NCI-H187 treated with DMSO at 0.1 percent for 48 hours (cell line): ENCODE data around the gene PLXNA4.
A peak's percentile ranks its signal among the peaks of the same experiment; 100 is the strongest.

Source experiments
- DNase-seq: peaks from one replicate; lab custom pipeline; 2025; lab: John Stamatoyannopoulos, UW

PLXNA4 gene

DNA sequence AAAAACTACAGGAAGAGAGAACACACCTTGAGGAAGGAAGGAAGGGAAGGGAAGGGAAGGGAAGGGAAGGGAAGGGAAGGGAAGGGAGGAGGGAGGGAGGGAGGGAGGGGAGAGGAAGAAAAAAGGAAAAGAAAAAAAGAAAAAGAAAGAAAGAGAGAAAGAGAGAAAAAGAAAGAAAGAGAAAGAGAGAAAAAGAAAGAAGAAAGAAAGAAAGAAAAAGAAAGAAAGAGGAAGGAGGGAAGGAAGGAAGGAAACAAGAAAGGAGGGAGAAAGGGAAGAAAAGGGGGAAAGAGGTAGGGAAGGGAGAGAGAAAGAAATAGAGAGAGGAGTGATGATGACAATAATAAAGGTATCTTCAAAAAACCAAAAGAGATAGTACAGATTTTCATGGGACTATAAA, 12.3 kb upstream of the PLXNA4 start:
- no peak for DNase-seq

DNA sequence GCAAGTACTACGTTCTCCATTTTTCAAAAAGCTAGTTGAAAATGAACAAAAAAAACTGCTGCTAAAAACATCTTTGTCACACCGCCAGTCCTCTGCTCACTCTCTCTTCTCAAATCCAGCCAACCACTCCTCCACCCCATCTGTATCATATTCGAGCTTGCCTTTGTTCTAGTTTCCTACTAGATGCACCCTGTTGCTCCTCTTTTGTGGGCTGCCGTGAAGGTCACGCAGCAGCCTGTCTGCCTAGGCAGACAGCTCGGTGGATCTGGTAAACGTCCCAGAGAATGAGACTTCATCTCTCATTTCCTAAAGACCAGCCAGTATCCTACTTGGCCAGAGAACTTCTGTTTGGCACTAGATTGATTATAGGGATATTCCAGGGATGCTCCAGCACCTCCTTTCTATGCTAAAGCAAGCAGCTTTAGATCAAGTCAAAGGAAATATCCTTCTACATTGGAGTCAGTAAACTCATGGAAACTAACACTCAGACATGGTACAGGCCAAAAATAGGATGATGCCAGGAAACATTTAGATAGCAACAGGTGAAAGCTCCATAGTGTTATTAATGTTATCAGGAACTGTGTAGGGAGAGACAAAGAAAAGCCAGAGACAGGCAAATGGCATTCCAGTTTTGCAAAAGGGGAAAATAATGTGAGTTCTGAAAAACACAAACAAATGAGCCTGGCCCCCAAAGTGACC, 8.7 kb upstream of the PLXNA4 start:
- DNase-seq = no peak

DNA sequence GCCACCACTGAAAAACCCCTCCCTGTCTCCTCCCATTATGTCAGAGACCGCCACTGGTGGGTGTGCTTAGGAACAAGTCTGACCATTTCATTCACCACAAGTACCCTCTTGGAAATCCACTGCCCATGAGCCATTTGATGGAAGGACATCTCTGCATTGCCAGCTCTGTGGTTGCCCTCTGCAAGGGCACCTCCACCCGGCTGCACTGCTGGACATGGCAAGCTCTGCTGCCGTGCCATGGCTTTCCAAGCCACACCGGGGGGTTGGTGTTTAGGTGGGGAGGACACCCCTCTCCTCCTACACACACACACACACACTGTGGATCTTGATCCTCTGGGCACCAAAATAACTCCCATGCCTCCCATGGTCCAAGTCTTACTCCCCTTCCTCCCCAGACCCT, 5.2 kb upstream of the PLXNA4 start:
- no peak for DNase-seq

GRCh38 chr7:132580717-132581285, 4.5 kb upstream of the PLXNA4 start:
- peak; percentile 38 for DNase-seq

DNA sequence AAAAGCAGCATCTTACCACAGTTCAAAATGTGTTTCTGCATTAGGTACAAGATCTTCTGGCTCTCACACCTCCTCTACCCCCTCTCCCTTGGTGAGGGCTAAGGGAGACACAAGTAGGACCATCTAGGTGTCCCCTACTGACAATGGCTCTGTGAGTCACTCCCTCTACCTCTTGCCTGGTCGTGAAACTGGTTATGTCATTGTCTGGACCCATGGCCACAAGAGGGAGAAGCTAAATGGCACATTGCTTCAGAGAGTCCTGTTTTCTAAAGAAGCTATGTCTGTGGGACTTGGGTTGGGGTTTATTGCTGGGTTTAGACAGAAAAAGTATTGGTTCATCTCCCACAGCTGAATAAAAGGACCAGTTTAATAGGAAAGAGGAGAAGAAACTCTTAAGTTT, 4.0 kb upstream of the PLXNA4 start:
- DNase-seq = no peak

DNA sequence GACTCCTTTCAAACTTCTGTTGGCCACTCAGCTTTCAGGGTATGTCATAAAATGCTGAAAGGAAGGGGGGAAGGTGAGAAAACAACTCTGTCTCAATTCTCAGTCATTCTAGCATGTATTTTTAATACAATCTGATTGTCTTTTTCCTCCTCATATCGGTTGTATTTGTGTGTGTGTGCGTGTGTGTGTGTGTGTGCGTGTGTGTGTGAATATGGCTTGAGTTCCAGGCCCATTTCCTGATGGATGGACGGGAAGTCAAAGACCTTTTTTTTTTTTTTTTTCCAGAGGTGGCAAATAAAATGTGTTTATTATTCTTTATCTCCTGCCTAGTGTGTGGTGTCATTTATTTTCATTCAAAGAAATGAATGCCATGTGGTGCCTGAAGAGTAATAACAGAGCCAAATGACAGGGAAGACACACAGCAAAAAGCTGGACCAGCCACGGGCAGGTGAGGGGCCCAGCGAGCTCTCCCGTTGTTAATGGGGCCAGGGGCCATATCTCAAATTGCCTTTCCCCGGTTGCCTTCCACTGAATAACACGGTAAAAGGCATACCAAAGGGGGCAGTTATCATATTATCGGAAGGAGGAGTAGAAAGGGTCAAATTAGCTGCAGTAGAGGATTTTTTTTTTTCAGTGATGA, 3.1 kb upstream of the PLXNA4 start:
- DNase-seq = no peak

DNA sequence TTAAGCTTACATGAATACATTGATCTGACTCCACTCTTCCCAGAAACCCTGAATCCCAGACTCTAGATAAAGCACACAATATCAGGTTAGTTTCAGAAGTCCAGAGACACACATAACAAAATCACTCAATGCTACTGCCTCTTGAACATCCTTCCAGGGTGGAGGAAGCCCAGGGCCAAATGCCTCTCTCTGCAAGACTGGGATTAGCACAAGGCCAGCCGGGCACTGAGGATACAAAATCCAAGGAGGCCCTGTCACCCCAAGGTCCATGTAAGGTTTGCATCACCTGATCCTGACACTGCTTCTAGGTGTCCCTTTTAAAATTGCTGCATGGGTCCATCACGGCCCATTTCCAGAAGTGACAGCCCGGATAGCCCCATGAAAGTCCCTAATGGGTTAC, 2.6 kb upstream of the PLXNA4 start:
- DNase-seq = no peak

DNA sequence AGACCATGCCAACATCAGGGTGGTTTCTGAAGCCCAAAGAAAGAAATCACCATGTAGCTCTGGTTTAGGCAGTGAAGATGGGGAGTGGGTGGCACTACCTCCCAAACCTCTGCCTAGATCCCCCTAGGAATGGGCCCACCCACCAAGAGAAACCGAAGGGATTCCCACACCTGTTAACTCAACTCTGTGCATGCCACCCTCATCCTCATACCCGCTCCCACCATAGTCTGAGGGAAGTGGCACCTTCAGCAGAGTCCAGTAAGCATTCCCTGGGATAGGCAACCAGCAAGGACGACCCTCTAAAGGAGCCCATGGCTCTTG, 1.7 kb upstream of the PLXNA4 start:
- no peak for DNase-seq

DNA sequence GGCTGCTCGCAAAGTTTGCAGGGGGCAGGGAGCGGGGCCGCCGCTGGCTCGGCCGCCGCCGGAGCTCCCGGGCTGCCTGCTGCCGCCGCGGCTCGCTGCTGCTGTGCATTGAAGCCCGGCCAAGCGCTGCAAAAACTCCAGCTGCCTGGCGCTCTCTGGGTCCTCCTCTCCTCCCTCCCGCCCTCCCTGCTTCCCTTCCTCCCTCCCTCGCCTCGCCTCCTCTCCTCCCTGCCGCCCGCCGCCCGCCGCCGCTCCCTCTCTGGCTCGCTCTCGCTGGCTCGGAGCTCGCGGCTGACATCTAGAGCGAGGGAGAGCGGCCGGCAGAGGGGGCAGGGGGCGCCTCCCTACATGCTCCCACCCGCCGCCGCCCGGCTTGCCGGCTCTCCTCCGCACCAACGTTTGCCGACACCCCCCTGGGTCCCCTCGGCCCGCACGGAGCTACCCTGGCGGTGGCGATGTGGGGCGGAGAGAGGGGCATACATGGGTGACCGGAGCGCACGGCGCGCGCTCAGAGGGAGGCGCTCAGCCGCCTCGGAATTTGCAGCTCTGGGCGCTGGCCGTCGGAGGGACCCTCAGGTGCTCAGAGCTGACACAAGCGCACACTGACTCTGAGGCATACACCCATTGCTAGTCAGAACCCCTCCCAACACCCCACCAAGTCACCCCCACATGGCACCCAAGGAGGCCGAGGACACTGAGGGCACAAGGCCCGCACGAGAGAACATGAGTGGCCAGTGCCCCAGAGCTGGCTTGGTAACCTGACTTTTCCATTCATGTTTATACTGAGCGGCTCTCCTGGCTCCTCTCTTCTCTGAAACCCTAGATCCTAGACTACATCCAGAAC, 1.2 kb upstream of the PLXNA4 start:
- DNase-seq = peak; percentile 53

- DNase-seq = no peak
These were observed 433 bp upstream of the PLXNA4 start for GRCh38 chr7:132576721-132577085.

DNA sequence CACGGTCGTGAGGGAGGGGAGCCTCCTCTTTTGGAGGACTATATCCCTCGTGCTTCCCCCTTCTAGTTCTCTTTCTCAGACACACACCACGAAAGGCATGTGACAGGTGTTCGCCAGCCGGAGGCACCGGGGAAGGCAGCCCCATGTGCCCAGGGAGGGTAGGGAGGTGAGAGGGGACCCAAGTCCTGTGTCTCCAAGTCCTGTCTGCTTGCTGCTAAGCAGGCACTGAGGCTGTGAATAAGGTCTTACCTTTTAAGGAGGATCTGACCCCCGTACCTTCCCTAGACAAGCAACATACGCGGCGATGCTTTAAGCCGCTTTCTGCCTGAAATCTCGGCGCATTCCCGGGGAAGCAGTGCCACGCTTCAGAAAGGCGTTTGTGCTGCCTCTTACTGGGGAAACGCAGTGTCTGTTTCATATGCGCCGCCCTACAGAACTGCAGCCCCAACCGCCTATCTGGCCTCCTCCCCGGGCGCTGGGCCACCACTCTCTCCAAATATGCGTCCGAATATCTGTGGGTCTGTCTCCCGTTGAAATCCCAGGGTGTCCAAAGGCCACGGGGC, 770 bp downstream of the PLXNA4 start:
- no peak for DNase-seq

DNA sequence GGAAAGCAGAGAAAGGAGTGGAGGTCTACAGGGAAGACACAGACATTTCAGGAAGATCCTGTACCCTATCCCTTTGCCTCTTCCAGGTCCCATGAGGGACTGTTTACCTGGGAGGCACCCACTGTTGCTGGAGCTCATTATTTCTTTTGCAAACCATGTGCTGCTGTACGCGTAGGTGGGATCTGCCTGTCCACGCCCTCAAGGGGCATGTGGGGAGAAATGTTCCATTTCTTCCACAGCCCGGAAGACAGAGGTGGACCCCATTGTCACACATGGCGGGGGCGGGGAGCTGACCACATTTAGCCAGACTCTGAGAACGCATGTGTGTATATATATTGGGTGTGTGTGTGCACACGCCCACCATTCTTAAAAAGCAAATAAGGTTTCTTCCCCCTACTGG, 2.0 kb downstream of the PLXNA4 start:
- DNase-seq = no peak

- DNase-seq = no peak
These were observed 2.9 kb downstream of the PLXNA4 start for GRCh38 chr7:132573251-132573955.

GRCh38 chr7:132572526-132572925, 3.7 kb downstream of the PLXNA4 start:
- DNase-seq = no peak

- DNase-seq = no peak
These were observed 4.3 kb downstream of the PLXNA4 start for GRCh38 chr7:132571970-132572369.

GRCh38 chr7:132569884-132570614, 6.2 kb downstream of the PLXNA4 start:
- no peak for DNase-seq

GRCh38 chr7:132568962-132569361, 7.3 kb downstream of the PLXNA4 start:
- DNase-seq = no peak

DNA sequence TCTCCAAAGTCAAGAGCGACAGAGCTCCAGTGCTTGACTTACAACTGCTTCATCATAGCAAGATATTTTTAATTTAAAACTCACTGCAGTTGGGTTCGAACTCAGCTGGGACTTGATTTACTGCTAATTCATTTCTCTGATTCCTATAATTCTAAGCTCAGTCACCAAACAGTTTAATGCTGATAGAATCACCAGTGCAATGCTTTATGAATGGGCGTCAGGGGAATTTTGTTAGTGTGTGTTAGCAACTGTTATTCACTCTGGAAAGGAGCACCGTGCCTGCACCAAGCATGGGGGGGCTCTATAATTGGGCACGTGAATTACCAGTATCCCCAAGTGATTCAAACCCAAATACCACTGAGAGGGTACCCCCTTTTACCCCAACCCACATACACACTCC, 10.4 kb downstream of the PLXNA4 start:
- no peak for DNase-seq

DNA sequence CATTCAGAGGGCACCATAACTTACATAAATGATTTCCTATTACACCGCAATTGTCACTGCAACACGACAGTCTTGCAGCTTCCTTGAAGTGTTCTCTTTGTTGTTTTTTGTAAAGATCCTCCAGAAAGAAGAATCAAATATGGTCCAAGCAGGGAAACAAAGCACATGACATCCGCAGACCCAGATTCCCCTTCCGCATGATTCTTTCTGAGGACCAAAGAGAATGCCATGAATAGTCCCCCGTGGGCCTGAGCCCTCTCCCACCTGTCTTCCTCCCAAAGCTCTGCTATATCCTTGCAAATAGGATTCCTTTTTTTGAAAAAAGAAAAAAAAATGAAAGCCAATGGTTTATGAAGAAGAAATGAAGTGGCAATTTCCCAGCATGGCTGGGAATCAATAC, 10.8 kb downstream of the PLXNA4 start:
- no peak for DNase-seq

- no peak for DNase-seq
These were observed 11.4 kb downstream of the PLXNA4 start for GRCh38 chr7:132564849-132565248.

DNA sequence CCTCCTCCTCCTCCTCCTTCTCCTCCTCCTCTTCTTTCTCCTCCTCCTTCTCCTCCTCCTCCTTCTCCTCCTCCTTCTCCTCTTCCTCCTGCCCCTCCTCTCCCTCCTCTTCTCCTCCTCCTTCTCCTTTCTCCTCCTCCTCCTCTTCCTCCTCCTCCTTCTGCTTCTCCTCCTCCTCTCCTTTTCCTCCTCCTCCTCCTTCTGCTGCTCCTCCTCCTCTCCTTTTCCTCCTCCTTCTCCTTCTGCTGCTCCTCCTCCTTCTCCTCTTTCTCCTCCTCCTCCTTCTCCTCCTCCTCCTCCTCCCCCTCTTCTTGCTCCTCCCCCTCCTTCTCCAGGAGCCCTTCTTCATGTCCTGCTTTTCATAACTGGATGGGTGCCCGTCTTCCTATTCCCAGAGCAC, 12.2 kb downstream of the PLXNA4 start:
- DNase-seq = no peak
